HG03575 (cell line): ENCODE results near the gene CCDC6.
"Not testable (repeated sequence)": the region's sequence is repeated elsewhere in the genome, so short reads cannot be mapped to it uniquely, and the experiment has no call there.

Experiments
- ATAC-seq: cut with Tn5 transposase; IDR thresholded peaks from one replicate; pipeline ENCODE4 v1.9.1; 2021; ENCODE audit not compliant: unreplicated experiment, insufficient number of reproducible peaks, low FRiP score; ENCODE audit errors: extremely low read depth

CCDC6 gene

DNA sequence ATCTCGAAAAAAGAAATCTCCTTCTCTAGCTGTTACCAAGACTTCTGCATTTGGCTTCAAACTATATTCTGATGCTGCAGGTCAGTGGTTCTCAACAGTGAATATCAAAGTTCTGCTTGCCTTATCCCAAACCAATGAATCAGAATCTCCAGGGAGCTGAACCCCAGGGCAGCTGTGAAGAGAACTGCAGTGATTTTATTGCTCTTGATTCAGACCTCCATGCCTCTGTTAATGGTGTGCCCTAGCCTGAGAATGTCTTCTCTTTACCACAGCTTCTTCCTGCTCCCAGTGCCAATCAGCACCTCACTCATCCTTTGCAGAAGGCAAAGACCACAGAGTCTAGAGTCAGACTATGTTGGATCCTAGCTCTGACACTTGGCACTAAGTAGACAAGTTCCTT, 106.9 kb downstream of the CCDC6 start:
- no peak for ATAC-seq

DNA sequence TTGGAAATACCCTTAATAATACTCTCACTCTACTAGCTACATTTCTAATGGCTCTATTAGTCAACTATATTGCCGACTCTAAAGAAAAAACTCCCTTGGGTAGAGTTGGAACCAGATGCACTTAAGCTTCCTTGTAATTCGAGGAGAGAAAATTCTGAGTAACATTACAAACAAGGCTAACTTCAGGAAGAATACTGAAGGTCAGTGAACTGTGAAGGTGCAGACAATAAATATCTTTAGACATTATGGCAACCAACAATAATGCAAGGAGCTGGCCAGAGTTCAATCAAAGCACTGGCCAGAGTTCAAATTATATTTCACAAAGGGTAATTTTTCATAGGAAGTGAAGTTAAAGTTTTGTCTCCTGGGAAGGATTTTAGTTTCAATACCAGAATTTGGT, 112.4 kb downstream of the CCDC6 start:
- ATAC-seq, result no peak

DNA sequence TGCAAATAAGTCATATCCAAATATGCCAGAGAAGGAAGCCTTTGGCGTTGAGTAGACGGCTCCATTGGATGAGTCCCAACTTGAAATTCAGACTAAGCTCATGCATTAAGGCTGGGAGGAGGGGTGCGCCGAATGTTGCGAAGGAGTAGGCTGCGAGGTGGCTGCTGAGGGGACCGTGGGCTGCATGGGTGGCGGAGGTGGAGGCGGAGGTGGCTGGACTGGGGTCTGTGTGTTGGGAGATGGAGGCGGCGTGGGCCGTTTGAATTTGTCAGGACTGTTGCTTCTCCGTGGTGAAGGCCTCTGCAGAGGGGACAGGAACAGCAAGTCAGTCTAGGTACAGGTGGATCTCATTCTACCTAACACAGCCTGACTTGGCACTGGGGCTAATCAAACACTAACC, 113.5 kb downstream of the CCDC6 start:
- ATAC-seq, result no peak

DNA sequence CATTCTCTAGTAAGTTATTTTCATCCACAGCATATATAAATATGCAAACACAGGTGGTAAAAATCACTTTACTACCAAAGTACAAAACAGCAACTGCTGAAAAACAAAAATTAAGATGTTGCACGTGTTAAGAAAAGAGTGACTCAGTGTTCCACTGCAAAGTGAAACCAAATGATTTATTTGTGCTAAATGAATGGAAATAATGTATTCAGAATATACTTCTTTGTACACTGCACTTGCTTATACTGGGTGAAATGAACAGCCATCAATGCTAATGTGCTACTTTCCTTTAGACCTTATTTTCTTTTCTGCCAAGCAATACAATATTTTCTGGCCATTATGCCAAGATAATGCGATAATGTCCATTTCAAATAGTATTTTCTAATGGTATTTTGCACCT, 114.8 kb downstream of the CCDC6 start:
- ATAC-seq, result no peak

DNA sequence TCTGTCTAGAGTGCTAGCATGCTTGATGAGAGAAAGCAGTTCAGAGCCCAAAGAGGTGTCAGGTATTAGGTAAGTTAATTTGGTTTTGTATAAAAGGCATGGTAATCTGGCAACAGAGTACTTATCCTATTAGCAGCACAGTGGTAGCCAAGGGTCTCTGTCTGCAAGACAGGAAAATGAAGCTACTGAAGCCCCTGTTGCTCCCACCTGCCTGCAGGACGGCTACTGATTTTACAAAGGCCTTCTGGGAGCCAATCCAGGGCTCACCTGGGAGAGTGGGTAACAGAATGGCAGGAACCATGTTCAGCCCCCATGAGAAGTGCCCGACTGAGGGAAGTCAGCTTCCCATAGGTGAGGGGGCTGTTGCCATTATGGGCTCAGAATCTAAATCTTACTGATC, 116.3 kb downstream of the CCDC6 start:
- not testable (repeated sequence) for ATAC-seq

DNA sequence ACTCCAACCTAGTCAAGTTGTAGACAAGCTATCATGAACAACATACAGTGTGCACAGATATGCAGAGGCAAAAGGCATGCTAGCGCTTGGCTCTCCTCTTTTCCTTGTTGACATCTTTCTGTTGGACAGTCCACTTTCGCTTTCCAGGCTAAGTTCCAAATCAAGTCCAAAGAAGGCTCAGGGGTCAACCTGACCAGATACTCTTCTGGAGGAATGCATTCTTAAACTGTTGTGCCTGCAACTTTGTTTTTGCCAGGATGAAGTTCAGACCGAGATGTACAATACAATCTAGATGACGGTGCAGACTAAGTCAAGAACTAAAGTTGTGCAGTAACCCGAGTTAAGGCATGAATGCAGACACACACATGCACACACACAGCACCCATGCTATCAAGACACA, 117.4 kb downstream of the CCDC6 start:
- not testable (repeated sequence) for ATAC-seq

DNA sequence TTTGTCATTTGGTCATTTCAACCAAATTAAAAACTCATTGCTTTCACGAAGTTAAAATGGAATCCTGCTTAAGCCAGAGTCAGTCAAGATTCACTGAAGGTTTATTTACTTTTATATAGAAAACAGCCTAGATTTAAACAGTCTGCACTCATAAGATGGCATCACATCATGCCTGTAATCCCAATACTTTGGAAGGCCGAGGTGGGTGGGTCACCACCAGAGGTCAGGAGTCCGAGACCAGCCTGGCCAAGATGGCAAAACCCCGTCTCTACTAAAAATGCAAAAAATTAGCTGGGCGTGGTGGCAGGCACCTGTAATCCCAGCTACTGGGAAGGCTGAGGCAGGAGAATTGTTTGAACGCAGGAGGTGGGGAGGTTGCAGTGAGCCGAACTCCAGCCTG, 119.3 kb downstream of the CCDC6 start:
- not testable (repeated sequence) for ATAC-seq

DNA sequence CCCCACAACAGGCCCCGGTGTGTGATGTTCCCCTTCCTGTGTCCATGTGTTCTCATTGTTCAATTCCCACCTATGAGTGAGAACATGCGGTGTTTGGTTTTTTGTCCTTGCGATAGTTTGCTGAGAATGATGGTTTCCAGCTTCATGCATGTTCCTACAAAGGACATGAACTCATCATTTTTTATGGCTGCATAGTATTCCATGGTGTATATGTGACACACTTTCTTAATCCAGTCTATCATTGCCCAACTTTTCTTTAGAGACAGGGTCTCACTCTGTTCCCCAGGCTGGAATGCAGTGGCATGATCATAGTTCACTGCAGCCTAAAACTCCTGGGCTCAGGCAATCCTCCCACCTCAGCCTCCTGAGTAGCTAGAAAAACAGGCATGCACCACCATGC, 120.9 kb downstream of the CCDC6 start:
- not testable (repeated sequence) for ATAC-seq

DNA sequence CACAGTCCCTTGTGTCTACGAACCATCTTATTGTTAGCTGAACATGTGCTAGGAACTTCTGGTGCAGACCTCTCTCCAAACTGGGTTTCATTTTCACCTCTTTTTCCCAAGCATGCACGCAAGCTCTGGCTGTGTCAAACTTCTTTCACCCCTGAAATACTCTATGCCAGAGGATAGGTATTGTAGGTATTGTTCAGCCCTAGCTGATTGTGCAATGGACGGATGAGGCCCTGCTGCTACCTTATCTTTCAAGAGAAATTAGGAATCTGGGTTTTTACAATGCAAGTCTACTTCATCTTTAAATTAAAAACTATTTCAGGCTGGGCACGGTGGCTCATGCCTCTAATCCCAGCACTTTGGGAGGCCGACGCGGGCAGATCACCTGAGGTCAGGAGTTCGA, 124.8 kb downstream of the CCDC6 start:
- ATAC-seq, result no peak

DNA sequence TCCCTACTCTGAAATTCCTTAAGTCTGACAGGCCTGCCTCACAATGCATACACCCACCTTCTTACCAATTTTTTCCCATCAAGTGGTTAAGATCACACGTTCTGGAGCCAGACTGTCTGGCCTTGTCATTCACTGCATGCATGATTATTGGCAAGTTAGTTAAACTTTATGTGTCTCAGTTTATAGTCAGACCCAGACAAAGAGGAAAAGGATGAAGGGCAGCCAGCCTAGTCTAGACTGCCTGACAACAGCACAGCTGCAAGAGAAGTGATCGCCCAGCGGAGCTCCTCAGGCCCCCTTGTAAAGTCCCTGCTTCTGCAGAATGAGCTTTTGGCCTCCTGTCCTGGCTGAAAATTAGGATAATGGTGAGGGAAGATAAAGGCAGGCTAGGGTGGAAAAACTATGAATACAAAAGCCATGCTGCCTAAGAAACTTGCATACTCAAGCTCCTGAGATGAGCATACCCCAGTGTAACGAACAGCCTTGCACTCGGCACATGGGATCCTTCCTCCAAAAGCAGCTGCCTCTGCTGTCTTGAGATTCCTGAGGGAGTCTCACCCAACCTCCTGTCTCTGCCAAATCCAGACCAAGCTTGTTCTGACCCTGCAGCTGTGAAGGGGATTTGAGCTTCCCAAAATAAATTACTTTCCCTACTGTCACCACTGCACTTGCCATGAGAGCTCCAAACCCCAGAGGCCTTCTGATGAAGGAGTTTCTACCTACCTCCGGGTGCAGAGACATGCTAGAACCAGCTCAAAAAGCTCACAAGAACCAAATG, 126.4 kb downstream of the CCDC6 start:
- ATAC-seq, result no peak

DNA sequence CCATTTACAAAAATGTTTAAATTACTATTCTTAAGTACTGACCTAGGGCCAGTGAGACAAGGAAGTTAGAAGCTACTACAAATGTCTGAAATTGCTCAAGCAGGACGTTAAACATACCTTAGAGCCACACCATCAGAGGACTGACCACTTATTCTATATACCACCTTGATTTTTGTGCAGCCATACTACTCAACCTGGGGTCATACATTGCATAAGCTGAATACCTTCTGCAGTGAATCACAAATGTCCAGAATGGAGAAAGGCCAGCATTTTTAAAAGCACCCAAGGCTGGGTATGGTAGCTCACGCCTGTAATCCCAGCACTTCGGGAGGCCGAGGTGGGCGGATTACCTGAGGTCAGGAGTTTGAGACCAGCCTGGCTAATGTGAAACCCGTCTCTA, 131.9 kb downstream of the CCDC6 start:
- ATAC-seq, result no peak

DNA sequence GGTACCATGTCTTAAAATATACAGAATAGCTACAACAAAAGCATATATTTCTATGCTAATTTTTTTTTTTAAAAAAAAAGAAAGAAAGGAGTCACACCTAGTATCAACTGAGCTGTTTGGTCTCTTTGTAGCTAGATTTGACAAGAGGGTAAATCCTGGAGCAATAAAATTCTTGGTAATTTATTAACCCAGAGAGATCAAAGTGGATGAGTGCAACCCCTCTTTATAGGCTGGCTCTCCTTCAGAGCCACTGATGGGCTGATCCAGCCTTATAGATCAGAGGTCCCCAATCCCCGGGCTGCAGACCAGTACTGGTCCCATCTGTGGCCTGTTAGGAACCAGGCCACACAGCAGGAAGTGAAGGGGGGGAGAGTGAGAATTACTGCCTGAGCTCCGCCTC, 133.3 kb downstream of the CCDC6 start:
- ATAC-seq, result no peak

DNA sequence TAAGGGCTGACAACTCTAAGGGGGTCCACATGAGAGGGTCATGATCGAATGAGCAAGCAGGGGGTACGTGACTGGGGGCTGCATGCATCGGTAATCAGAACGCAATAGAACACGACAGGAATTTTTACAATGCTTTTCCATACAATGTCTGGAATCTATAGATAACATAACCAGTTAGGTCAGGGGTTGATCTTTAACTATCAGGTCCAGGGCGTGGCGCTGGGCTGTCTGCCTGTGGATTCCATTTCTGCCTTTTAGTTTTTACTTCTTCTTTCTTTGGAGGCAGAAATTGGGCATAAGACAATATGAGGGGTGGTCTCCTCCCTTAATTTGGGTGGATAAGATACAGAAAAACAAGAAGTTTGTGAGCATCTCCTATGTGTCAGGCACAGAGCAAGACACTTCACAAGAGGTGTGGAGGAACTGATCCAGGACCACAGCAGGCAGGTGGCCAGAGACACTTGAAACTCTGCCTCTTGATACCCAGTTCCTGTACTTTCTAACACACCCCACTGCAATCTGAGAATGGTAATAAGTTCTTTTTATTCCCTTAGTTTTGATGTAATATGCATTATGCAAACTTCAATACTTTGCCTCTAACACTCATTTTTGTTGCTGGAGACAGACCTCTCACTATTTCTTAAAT, 135.1 kb downstream of the CCDC6 start:
- no peak for ATAC-seq

DNA sequence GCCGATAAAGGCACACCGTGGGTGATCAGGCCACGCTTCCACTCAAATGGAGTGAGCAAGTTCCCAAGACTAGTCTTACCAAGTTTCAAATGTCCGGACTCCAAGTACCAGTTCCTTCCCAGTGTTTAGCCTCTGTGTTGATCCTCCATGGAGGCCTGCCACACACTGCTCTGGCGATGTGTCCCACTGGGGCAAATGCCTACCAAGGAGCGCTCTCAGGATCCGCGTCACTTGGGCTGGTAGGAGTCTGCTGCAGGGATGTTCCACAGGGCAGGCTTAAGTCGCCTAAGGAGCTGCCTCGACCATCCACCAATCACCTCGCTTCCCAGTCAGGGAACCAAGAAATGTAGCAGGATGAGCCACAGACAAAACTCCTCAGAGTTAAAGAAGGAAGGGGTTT, 135.7 kb downstream of the CCDC6 start:
- no peak for ATAC-seq

DNA sequence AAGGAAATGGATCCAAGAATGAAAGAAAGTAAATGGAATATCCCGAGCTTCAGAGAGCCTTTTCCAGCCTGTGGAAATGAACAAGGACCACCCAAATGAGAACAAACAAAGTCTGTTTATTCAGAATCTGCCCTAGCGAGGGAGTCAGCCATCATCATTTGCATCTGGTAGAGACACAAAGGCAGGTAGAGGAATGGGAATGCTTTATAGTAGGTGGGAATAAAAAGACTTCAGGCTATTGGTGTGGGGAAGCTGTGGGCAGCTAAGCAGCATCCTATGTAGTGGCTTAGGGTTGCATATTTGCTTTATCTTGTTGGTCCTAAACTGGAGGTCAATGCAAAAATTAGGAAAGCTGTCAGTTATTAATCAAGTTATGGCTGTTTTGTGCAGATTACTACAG, 143.9 kb downstream of the CCDC6 start:
- no peak for ATAC-seq

DNA sequence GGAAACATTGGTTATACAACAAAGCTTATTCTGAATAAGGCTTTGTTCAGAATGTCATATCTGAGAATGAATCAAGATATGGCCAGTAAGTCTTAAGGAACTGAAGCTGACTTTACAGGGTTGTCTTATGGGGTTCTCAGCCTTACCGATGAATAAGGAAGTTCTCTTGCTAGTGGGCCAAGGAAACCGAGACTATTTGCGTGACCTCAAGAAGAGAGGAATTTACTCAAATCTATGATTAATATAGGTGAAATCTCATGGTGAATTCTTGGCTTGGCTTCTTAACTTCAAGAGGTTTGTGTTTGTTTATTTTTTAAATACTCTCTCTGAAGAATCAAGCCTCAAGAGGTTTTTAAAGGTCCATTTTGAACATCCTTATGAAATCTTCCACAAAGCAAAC, 148.4 kb downstream of the CCDC6 start:
- ATAC-seq, result no peak

DNA sequence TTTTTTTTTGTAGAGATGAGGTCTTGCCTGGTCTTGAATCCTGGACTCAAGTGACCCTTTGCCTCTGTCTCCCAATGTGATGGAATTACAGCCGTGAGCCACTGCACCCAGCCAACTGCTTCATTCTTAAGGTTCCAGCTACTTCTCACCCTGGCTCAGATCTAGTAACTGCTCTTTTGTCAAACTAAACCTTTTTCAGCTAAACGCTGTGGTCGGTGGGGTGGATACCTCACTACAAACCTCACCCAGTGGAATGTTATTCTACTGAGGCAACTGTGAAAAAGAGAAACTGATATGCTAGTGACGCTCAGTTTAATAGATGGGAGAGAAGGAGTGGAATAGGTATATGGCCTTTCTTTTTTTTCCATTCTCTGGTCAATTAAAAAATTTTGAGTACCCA, 151.4 kb downstream of the CCDC6 start:
- ATAC-seq, result no peak

DNA sequence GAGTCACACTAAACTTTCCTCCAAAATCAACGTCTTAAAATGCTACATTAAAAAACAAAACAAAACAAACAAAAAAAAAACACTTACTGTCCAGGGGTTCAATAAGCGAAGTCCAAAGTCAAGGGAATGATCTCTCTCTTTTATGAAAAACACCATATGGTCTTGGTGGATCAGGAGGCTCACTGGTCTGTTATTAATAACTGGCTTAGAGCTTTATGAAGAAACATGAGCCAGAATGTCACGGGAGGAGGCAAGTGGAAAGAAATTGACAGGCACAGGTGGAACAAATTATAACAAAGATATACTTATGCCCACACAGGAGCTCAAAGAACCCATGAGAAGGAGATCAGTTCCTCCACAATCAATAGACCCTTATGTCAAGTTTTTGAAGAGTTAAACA, 153.1 kb downstream of the CCDC6 start, which contains the start of gene MRLN:
MRLN (minus strand) TSS at position 189 of the 400 bp plus-strand sequence.
- ATAC-seq, result no peak

DNA sequence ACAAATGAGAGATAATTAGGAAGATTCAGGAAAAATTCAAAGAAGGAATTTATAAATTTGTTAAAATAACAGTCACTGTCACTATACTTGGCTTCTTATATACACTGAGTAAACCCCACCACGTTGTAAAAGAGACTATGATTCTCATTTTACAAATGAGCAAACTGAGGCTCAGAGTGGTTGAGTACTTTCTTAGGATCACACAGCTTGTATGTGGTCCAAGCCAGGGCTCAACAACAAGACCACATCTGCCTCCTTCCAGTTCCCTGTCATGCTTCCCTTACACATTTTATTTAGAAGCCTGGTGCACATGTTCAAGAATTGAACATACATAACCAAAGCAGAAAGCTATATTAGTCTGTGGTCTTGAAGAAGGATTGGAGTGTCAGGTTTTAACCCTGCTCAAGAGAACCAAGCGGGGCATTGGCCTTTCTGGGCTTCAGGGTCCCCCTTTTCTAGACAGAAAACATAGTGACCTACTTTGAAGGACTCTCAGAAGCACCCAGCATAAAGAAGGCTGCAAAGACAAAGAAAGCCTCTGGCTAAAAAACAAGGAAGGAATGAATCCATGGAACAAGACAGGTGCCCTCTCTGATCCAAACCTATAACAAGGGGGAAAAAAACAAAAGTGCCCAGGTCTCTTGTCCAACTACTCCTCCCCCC, 153.9 kb downstream of the CCDC6 start:
- no peak for ATAC-seq
